Measurements from ENCODE around the gene PYGL.
"Not testable (repeated sequence)": the region's sequence is repeated elsewhere in the genome, so short reads cannot be mapped to it uniquely, and the experiment has no call there.

The PYGL gene

GRCh38 chr14:50967103-50967502 is 22.8 kb upstream of the PYGL start:
- TF ChIP-seq CTCF (IDR thresholded peaks at IDR 0.05; ENCODE audit: borderline replicate concordance, control extremely low read depth, extremely low read depth, insufficient read depth, missing control alignments): no peak
- DNase-seq (ENCODE audit: low spot score): no peak
- in situ Hi-C loops (cut with MboI; ENCODE audit: low sequenced_read_pairs, unreplicated experiment): no loop called here

DNA sequence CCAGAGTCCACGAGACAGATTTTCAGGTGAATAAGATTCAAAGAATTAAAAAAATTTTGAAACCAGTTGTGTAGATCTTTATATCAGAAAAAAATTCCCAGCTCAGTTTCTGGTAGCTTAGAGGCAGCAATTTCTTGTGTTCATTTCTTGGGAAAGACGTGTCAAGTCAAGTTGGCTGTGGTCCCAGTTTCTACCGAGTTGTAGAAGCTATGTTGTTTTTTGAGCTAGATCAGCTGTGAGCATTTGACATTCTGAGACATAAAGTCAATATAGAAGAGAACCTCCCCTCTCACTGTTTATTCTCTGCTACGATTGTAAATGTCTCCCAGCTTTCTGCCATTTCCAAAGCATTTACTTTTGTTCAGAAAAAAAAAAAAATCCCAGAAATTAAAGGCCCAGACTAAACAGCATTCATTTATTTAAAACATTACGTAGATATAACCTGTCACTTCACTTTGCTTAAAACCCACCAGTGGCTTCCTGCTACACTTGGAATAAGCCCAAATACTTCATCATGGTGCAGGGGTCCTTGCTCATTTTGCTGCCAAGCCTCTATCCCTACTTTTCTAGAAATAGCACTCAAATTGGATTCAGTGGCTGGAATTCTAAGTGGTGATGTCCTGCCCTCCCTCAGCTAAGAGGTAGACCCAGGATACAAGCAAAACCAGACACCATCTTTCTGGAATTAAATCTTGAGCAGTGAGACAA is 20.6 kb upstream of the PYGL start:
- DNase-seq (ENCODE audit: low spot score): no peak
- no peak for TF ChIP-seq CTCF (IDR thresholded peaks at IDR 0.05; ENCODE audit: borderline replicate concordance, control extremely low read depth, extremely low read depth, insufficient read depth, missing control alignments)
- in situ Hi-C loops (cut with MboI; ENCODE audit: low sequenced_read_pairs, unreplicated experiment): no loop called here

DNA sequence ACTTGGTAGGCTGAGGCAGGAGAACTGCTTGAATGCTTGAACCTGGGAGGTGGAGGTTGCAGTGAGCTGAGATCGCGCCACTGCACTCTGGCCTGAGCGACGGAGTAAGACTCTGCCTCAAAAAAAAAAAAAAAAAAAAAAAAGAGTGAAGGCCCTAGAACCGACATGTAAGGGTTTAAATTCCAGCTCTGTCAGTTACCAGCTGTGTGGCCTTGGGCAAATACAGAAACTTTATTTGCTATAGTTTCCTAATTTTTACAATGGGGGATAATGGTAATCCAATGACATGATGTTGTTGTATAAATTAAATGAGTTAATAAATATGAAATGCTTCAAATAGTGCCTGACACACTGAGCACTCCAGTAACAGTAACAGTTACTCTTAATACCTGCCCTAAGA is 19.6 kb upstream of the PYGL start:
- in situ Hi-C loops (cut with MboI; ENCODE audit: low sequenced_read_pairs, unreplicated experiment): no loop called here
- no peak for DNase-seq (ENCODE audit: low spot score)
- no peak for TF ChIP-seq CTCF (IDR thresholded peaks at IDR 0.05; ENCODE audit: borderline replicate concordance, control extremely low read depth, extremely low read depth, insufficient read depth, missing control alignments)

DNA sequence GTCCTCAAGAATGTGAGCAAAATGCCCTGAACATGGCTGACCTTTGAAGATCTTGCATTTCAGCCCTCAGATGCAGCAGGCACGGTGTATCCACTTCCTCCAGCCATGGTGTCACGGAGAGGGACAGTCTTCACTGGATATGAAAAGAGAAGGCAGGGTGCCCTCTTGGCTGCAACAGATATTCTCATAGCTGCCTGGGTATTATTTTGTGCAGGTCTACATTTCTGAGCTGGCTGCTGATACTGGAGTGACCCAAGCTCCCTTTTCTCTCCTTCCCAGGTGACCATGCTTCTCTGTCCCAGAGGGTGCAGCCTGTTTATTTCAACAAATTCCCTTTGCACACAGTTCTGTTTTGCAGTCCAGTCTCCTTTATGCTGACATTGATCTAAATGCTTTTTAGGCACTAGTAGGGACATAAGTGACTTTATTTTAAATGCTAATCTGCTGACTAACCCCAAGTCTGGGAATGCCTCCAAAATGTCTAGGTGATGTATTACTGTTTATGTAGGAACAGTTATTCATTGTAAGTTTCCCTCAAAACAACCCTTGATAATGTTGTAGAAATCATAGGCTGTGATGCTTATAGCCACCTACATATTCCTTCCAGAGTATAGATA is 17.4 kb upstream of the PYGL start:
- in situ Hi-C loops (cut with MboI; ENCODE audit: low sequenced_read_pairs, unreplicated experiment): no loop called here
- no peak for DNase-seq (ENCODE audit: low spot score)
- TF ChIP-seq CTCF (IDR thresholded peaks at IDR 0.05; ENCODE audit: borderline replicate concordance, control extremely low read depth, extremely low read depth, insufficient read depth, missing control alignments): no peak

- no peak for TF ChIP-seq CTCF (IDR thresholded peaks at IDR 0.05; ENCODE audit: borderline replicate concordance, control extremely low read depth, extremely low read depth, insufficient read depth, missing control alignments)
- in situ Hi-C loops (cut with MboI; ENCODE audit: low sequenced_read_pairs, unreplicated experiment): no loop called here
- DNase-seq (ENCODE audit: low spot score): no peak
Measured at GRCh38 chr14:50957296-50957695, 13.0 kb upstream of the PYGL start.

- in situ Hi-C loops (cut with MboI; ENCODE audit: low sequenced_read_pairs, unreplicated experiment); DNase-seq (ENCODE audit: low spot score): not testable (repeated sequence)
Measured at GRCh38 chr14:50956421-50956820, 12.1 kb upstream of the PYGL start.

- in situ Hi-C loops (cut with MboI; ENCODE audit: low sequenced_read_pairs, unreplicated experiment): no loop called here
- no peak for TF ChIP-seq CTCF (IDR thresholded peaks at IDR 0.05; ENCODE audit: borderline replicate concordance, control extremely low read depth, extremely low read depth, insufficient read depth, missing control alignments)
- DNase-seq (ENCODE audit: low spot score): peak; percentile 44
Measured at GRCh38 chr14:50955373-50956043, 11.2 kb upstream of the PYGL start.
